AG10803 (cell line): Measurements from ENCODE around the gene FANCI.
"Not testable (repeated sequence)": the region's sequence is repeated elsewhere in the genome, so short reads cannot be mapped to it uniquely, and the experiment has no call there.

Source experiments
- DNase-seq: peaks from one replicate; pipeline ENCODE4 v3.0.0; 2010; ENCODE audit warnings: low read depth
- H3K4me3 ChIP-seq: 2 replicates; pipeline ENCODE4 v1.5.1; 2011; ENCODE audit warnings: mild to moderate bottlenecking, low read length, control low read depth
- CTCF ChIP-seq: conservative IDR thresholded peaks from 2 replicates; pipeline ENCODE4 v1.5.1; 2011; ENCODE audit warnings: mild to moderate bottlenecking, low read length, control low read depth, inconsistent platforms

The FANCI gene

GRCh38 chr15:89243046-89243690 is 611 bp upstream of the FANCI start:
- DNase-seq, result peak; percentile 58
- TF ChIP-seq CTCF, result no peak
- H3K4me3 ChIP-seq, result peak overlapping the region; percentile 97

- peak overlapping the region; percentile 97 for H3K4me3 ChIP-seq
- DNase-seq, result no peak
- TF ChIP-seq CTCF, result no peak
These were observed 760 bp downstream of the FANCI start for GRCh38 chr15:89244574-89244903.

GRCh38 chr15:89247446-89247845 is 3.7 kb downstream of the FANCI start:
- DNase-seq, result no peak
- no peak overlapping the region for H3K4me3 ChIP-seq
- TF ChIP-seq CTCF, result no peak

GRCh38 chr15:89248584-89248983 is 4.8 kb downstream of the FANCI start:
- no peak overlapping the region for H3K4me3 ChIP-seq
- no peak for TF ChIP-seq CTCF
- DNase-seq, result no peak

GRCh38 chr15:89250142-89250541 is 6.4 kb downstream of the FANCI start:
- not testable (repeated sequence) for DNase-seq, H3K4me3 ChIP-seq

- DNase-seq, H3K4me3 ChIP-seq: not testable (repeated sequence)
These were observed 33.5 kb downstream of the FANCI start for GRCh38 chr15:89277281-89277680.

GRCh38 chr15:89278307-89278706 is 34.5 kb downstream of the FANCI start:
- TF ChIP-seq CTCF, result no peak
- H3K4me3 ChIP-seq, result no peak overlapping the region
- DNase-seq, result no peak

- TF ChIP-seq CTCF, result no peak
- DNase-seq, result no peak
- no peak overlapping the region for H3K4me3 ChIP-seq
These were observed 38.9 kb downstream of the FANCI start for GRCh38 chr15:89282631-89283030.
